SK-N-MC (cell line): ENCODE measurements around the gene OSGEP.

Experiments
- EZH2 ChIP-seq: fragments of 200-600 bp; sonication (generic); IDR thresholded peaks from one replicate; pipeline ENCODE4 v1.6.1; 2017; ENCODE audit warnings: antibody characterized with exemption
- FOXP2 ChIP-seq: optimal IDR thresholded peaks from 2 replicates; pipeline ENCODE3; 2011; ENCODE audit warnings: mild to moderate bottlenecking, moderate library complexity; ENCODE audit not compliant: insufficient read depth; ENCODE audit errors: extremely low read length, control extremely low read depth
- POLR2AphosphoS5 ChIP-seq: IDR thresholded peaks from 2 replicates; pipeline ENCODE4 v1.6.1; 2012; ENCODE audit warnings: mild to moderate bottlenecking, low read depth, low read length, borderline replicate concordance

DNA sequence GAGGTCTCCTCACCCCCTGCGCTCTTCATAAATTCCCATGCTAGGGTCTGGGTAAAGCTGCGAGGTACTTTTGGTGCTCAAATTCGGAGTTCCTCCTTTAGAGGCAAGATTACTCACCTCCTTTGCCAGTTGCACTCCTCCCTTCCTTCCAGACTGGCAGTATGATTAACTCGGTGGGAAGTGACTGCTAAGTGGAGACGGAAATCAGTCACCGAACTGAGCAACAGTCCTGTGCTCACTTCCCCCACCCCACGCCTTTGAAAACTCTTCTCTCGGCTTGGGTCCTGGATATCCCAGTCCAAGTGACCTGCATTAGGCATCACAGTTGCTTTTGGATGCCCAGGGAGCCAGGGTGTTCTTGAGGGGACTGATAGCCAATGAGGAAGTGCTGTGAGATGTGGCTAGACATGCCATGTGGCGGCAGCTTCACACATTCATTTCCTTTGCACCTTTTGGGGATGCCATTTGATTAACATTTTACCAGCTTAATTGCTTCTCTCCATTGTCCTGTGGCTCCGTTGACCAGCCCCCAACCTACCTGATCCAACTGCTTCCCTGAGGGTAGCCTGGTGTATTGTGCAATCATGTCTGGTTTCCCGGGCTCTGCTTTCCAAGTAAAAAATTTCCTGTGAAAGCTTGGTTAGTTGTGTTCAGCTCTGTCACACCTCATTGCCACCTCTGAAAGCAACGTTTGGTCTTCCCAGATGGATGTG, 15.4 kb upstream of the OSGEP start:
- no peak for TF ChIP-seq EZH2
- TF ChIP-seq POLR2AphosphoS5, result no peak
- TF ChIP-seq FOXP2, result no peak
